ENCODE data around the gene ATP6V0A4. TPM values are rescaled to one million over a fixed set of nuclear protein-coding genes. Genes with fewer than 3 reads are reported as not detected.
A peak's percentile ranks its signal among the peaks of the same experiment; 100 is the strongest.

ATP6V0A4 gene
- polyA plus RNA-seq, 1 of the 3 experiments (the other 2 are of a cell fraction) = not detected

- 26% methylated on average over 4 of the region's 4 CpGs for WGBS (ENCODE audit: low lambda C conversion rate)
- H3K9me3 ChIP-seq = no peaks in the 10 kb centered on the region
- no peak overlapping the region for H3K4me2 ChIP-seq
- no peak overlapping the region for H3K27ac ChIP-seq (ENCODE audit: low read depth in 2 of 2, low read length in 1 of 2)
- H4K20me1 ChIP-seq (ENCODE audit: insufficient read depth) = no peaks in the 10 kb centered on the region
- no peak for DNase-seq
- TF ChIP-seq ELF1 (IDR thresholded peaks at IDR 0.05) (no peak), POLR2AphosphoS5 (IDR thresholded peaks at IDR 0.05; ENCODE audit: low read depth, low read length) (no peak), CTCF (IDR thresholded peaks at IDR 0.05) (no peak), USF2 (IDR thresholded peaks at IDR 0.05; ENCODE audit: borderline replicate concordance, low read depth, low read length) (no peak), FOSL2 (IDR thresholded peaks at IDR 0.05; ENCODE audit: borderline replicate concordance, low read depth) (no peak), YY1 (IDR thresholded peaks at IDR 0.05; ENCODE audit: low read depth) (no peak), RCOR1 (IDR thresholded peaks at IDR 0.05; ENCODE audit: low read length) (no peak)
- POLR2A ChIA-PET = no interaction called here
- no peaks in the 10 kb centered on the region for H3K27me3 ChIP-seq (ENCODE audit: insufficient read depth)
- H3K9me2 ChIP-seq = no peaks in the 10 kb centered on the region
- CTCF ChIA-PET = interaction anchor here (1.1 to 4.0 kb wide), 3 partner anchors 14 to 226 kb away, joined by 3 to 22 read pairs (median 4); no protein-coding TSS in a partner anchor
- no peaks in the 10 kb centered on the region for H3K36me3 ChIP-seq (replicated peaks in 1 of 2; ENCODE audit: control insufficient read depth in 1 of 2, insufficient read depth in 2 of 2, low read length in 1 of 2)
- no peaks in the 10 kb centered on the region for H3K79me2 ChIP-seq (ENCODE audit: insufficient read depth)
- no peaks in the 10 kb centered on the region for H3F3A ChIP-seq (replicated peaks; ENCODE audit: insufficient read depth)
- no peak overlapping the region for H3K9ac ChIP-seq
- no peak overlapping the region for H3K4me3 ChIP-seq (ENCODE audit: low read depth in 2 of 2, low read length in 1 of 2)
- H2AFZ ChIP-seq (ENCODE audit: low read depth) = no peak overlapping the region
- peaks cover 0 to 19% of the 10 kb centered on the region in 2 experiments; a peak in 1 of 4 replicates for H3K4me1 ChIP-seq (ENCODE audit: control insufficient read depth in 1 of 2, insufficient read depth in 2 of 2, low read depth in 1 of 2, low read length in 1 of 2)
These were observed 42.0 kb downstream of the ATP6V0A4 start for GRCh38 chr7:138755842-138756590.

- DNase-seq = peak; percentile 49
- POLR2A ChIA-PET = no interaction called here
- no peak overlapping the region for H3K9ac ChIP-seq
- H4K20me1 ChIP-seq (ENCODE audit: insufficient read depth) = no peaks in the 10 kb centered on the region
- H3K4me3 ChIP-seq (ENCODE audit: low read depth in 2 of 2, low read length in 1 of 2) = no peak overlapping the region
- no peak overlapping the region for H2AFZ ChIP-seq (ENCODE audit: low read depth)
- no peaks in the 10 kb centered on the region for H3K79me2 ChIP-seq (ENCODE audit: insufficient read depth)
- no peaks in the 10 kb centered on the region for H3K27me3 ChIP-seq (ENCODE audit: insufficient read depth)
- H3K4me1 ChIP-seq (ENCODE audit: control insufficient read depth in 1 of 2, insufficient read depth in 2 of 2, low read depth in 1 of 2, low read length in 1 of 2) = peaks cover 0 to 19% of the 10 kb centered on the region in 2 experiments; a peak in 1 of 4 replicates
- 58% methylated on average over 10 of the region's 10 CpGs for WGBS (ENCODE audit: low lambda C conversion rate)
- no peaks in the 10 kb centered on the region for H3K36me3 ChIP-seq (replicated peaks in 1 of 2; ENCODE audit: control insufficient read depth in 1 of 2, insufficient read depth in 2 of 2, low read length in 1 of 2)
- H3F3A ChIP-seq (replicated peaks; ENCODE audit: insufficient read depth) = no peaks in the 10 kb centered on the region
- TF ChIP-seq NRF1 (IDR thresholded peaks at IDR 0.05; ENCODE audit: low read depth, low read length) (no peak), NFIC (IDR thresholded peaks at IDR 0.05; ENCODE audit: borderline replicate concordance) (no peak), YY1 (IDR thresholded peaks at IDR 0.05; ENCODE audit: low read depth) (no peak), TAF1 (IDR thresholded peaks at IDR 0.05; ENCODE audit: borderline replicate concordance, low read depth, low read length) (no peak), GATA2 (CRISPR knock-in tag; IDR thresholded peaks at IDR 0.05) (0 out of 2 replicates have a peak, but pooled peaks have one; percentile 26)
- H3K27ac ChIP-seq (ENCODE audit: low read depth in 2 of 2, low read length in 1 of 2) = no peak overlapping the region
- H3K9me2 ChIP-seq = no peaks in the 10 kb centered on the region
- H3K4me2 ChIP-seq = no peak overlapping the region
- H3K9me3 ChIP-seq = no peaks in the 10 kb centered on the region
- CTCF ChIA-PET = interaction anchor here (0.7 to 4.0 kb wide), 4 partner anchors 13 to 594 kb away, joined by 3 to 22 read pairs (median 3); no protein-coding TSS in a partner anchor
These were observed 42.7 kb downstream of the ATP6V0A4 start for GRCh38 chr7:138755331-138755747.
